Measurements from ENCODE around the gene KCNRG.
"Not testable (repeated sequence)": the region's sequence is repeated elsewhere in the genome, so short reads cannot be mapped to it uniquely, and the experiment has no call there.

The KCNRG gene

DNA sequence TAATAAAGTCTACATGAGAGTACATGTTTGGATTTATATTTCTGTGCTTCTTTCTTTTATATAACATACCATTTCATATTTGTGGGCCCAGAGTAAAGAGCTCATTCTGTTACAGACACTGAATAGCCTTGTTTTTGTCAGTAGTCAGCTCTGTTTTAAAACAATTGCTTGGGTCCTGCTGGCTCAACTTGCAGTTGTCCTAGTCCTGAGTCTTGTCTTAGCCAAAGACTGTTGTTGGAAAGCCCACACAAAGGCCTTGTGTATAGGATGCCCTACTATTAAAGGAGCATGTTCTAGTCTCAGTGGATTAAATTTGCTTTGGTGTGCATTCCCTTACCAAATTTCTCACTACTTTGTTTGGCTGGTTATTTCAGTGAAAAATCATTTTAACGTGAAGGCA lies 3.8 kb upstream of the KCNRG start:
- DNase-seq (ENCODE audit: low read depth): no peak

DNA sequence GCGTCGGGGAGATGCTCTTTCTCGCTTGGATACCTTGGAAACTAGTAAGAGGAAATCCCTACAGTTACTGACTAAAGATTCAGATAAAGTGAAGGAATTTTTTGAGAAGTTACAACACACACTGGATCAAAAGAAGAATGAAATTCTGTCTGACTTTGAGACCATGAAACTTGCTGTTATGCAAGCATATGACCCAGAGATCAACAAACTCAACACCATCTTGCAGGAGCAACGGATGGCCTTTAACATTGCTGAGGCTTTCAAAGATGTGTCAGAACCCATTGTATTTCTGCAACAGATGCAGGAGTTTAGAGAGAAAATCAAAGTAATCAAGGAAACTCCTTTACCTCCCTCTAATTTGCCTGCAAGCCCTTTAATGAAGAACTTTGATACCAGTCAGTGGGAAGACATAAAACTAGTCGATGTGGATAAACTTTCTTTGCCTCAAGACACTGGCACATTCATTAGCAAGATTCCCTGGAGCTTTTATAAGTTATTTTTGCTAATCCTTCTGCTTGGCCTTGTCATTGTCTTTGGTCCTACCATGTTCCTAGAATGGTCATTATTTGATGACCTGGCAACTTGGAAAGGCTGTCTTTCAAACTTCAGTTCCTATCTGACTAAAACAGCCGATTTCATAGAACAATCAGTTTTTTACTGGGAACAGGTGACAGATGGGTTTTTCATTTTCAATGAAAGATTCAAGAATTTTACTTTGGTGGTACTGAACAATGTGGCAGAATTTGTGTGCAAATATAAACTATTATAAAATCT lies 2.7 kb upstream of the KCNRG start:
- no peak for DNase-seq (ENCODE audit: low read depth)

DNA sequence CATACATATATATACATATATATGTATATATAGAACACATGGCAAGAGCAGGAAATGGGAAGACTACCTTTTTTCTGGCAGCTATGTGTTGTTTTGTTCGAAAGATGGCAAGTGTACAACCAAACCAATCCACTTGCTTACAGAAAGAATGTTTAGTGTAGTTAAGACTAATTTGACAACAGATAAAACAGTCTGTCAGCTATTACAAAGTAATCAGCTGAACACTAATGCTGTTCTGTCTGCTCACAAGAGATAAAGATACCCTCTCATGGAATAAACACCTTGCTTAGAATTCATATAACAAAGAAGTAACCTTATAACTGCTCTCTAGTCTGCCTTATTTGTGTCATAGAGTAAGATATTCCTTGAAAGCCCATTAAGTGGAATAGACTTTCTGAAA lies 858 bp upstream of the KCNRG start:
- no peak for DNase-seq (ENCODE audit: low read depth)

DNA sequence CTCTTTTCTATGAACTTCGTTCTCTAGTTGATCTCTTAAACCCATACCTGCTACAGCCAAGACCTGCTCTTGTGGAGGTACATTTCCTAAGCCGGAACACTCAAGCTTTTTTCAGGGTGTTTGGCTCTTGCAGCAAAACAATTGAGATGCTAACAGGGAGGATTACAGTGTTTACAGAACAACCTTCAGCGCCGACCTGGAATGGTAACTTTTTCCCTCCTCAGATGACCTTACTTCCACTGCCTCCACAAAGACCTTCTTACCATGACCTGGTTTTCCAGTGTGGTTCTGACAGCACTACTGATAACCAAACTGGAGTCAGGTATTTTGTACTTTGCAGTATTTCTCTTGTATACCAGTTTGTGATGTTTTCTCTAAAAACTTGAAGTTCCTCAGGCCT lies 506 bp downstream of the KCNRG start:
- DNase-seq (ENCODE audit: low read depth): no peak

DNA sequence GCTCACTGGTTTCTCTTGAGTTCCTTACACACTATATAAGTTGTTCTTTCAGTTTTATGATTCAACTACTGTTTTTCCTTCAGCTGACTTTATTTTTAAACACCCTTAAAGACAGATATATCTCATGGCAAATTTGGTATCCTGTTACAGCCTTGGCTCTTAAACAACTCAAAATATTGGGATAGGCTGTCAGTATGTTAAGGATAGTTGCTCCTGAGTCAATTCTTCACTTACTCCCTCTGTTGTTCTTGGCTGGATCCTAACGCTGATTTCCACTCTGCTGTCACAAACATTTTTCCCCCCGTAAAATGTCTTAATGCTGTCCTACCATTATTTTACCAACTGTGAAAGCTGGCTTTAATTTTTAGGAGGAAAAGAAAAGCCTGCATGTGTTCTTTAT lies 1.2 kb downstream of the KCNRG start:
- no peak for DNase-seq (ENCODE audit: low read depth)

DNA sequence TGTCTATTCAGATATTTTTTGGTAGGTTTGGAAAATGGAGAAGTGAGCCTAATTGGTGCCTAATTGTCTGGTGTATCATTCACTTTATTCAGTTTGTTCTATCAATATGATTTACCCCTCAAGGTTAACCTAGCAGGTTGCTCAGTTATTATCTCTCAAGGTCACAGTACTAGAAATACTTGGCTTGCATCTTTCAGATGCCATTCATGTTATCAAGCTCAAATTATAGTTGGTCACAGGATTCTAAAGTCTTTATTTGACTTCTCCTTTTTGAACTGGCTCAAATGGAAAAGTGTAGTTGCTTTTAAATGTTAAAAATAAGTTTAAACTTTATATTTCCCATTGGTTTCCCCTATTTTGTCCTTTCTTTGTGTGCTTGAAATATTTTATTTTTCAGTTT lies 2.6 kb downstream of the KCNRG start:
- DNase-seq (ENCODE audit: low read depth): no peak

DNA sequence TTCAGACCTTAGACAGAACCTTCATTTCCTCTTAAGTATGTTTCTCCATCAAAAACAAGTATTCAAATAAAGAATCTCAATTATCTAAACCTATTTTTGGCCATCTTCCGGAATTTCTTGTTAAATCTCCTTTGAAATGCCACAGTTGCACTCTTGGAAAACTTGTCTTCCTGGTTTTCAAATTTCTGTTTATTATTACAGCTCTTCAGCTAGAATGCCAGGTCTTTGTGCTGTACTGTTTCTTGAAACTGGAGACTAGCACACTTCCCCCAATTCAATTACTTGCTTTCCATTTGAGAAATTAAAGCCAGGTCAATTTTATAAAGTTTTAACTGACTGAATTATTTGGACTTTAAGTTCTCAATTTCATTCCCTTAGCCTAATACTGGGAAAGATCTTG lies 10.2 kb downstream of the KCNRG start:
- DNase-seq (ENCODE audit: low read depth): no peak

DNA sequence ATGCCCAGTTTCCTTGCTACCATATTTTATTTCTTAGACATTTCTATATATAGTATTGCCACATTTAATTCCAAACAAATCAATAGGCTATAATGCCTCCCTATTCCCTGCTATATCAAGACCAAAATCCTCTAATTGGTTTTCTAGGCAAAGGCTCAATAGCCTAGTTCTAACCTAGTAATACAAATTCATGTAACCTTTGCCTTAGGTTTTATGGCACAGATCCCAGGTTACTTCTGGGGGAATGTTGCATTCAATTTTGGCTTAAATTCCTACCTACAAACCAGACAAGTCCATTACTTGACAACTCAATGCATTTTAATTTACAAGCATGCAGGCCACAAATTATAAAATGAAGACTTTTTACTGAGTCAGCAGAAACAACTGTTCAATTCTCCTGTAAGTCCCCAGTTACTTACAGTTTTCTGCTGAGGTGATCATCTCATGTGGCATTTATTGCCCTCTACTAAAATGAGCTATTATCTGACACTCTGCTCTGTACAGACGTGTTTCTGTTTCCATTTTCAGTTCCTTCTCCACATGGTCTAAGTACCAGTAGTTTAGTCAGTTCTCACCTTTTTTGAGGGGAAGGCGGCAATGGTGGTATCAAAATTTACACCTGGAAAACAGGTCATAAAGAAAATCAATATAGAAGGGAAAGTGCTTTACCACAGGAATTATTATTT lies 11.7 kb downstream of the KCNRG start:
- DNase-seq (ENCODE audit: low read depth): no peak

DNA sequence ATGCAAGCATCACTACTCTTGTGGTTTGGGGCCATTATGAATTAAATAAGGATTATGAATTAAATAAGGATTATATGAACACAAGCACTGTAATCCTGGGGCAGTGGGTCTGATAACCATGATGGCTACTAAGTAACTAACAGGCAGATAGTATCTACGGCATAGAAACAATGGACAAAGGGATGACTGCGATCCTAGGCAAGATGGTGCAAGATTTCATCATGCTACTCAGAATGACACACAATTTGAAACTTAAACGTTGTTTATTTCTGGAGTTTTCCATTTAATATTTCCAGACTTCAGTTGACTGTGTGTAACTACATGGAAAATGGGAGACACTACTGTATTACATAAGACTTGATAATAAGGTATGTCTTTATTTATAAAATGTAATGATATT lies 15.1 kb downstream of the KCNRG start:
- no peak for DNase-seq (ENCODE audit: low read depth)

DNA sequence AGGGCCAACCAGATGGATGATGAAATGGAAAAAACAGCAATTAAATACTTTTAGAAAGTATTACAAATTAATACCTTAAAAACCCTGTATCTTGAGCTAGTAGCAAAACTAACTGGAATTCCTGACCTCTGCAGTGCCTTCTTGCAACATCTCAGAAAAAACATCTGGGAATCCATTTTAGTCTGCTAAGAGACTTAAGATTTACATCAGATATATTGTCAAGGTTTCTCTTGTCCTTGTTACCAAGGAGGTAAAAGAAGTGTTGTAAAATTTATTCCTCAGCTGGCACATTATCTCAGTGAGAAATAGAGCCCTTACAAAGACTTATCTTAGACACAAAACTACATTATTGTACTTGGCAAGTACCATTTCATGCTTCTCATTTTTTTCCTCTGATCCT lies 18.5 kb downstream of the KCNRG start:
- DNase-seq (ENCODE audit: low read depth): no peak

DNA sequence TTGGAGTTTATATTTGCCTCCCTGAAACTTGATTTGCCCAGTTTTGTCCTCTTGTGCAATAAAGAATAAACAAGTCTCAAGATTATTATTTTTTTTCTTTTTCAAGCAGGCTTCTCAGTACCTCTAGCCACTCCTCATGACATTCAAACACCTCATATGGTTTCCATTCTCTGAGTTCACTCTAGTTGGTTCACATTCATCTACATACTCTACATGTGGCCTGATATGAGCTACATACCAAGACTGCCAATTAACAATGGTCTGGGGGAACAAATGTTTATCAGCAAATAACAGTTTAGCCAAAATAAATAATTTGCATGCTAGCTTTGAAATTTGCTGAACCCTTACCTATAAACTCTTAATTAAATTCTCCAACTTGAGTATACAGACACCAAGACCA lies 22.5 kb downstream of the KCNRG start:
- no peak for DNase-seq (ENCODE audit: low read depth)

DNA sequence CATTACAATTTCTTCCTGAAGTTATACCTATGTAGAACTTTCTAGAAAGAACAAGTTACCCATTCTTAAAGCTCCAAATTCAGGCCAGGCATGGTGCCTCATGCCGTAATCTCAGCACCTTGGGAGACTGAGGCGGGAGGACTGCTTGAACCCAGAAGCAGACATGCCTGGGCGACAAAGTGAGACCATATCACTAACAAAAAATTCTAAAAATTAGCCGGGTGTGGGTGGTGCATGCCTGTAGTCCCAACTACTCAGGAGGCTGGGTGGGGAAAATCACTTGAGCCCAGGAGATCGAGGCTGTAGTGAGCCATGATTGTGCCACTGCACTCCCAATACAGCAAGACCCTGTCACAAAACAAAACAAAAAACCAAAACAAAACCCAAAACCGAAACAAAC lies 23.0 kb downstream of the KCNRG start:
- no peak for DNase-seq (ENCODE audit: low read depth)

DNA sequence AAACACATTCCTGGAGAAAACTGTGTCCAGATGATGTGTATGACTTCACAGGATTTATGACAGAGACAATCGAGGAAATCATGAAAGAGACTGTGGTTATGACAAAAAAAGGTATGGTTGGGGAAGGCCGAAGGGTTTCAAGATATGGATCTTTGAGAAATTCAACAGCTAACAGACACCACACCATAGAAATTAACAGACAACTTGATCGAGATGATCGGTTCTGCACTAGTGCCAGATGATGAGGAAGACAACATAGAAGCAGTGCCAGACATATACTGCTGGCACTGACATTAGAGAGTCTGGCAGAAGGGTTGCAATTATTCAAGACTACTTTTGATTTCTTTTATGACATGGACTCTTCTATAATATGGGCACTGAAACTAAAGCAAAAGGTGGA lies 37.2 kb downstream of the KCNRG start:
- no peak for DNase-seq (ENCODE audit: low read depth)

DNA sequence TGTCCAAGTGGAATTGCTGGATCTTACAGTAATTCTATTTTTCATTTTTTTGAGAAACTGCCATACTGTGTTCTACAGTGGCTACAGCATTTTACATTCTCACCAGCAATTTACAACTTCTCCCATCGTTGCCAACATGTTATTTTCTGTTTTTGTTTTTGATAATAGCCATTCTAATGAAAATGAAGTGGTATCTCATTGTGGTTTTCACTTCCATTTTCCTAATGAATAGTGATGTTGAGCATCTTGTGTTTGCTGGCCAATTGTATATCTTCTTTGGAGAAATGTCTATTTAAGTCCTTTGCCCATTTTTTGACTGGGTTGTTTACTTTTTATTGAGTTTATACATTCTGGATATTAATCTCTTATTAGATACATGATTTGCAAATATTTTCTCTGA lies 38.6 kb downstream of the KCNRG start:
- DNase-seq (ENCODE audit: low read depth): no peak

DNA sequence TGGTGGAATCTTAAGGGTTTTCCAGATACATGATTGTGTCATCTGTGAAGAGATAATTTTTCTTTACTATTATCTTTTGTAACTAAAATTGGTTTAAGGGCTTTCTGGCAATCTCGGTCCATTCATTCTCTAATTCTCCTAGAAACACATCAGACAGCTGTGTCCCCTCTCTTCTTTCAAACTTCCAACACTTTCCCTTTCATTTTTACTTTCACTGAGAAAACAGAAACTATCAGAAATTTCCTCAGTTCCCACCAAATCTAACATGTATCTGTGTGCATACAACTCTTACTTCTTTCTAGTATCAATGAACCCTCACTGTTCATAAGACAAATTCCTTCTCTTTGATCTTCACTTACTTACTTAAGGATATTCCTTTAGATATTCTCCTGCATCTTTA lies 40.2 kb downstream of the KCNRG start:
- no peak for DNase-seq (ENCODE audit: low read depth)

DNA sequence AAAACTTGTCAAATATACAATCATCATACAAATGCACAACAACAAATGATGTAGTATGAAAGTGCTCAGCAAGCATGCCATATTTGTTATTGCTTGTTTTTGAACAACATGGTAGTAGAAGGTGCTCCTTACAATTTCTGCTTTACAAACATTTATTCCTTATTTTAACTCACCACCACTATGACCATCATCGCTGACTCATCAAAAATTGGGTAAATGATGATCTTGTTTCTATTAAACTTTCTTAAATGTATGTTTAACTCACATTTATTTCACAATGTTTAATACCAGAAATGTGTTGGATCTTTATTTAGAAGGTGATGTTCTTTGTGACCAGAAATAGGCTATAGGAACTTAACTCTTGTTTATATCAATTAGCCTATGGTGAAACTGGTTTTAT lies 45.5 kb downstream of the KCNRG start:
- no peak for DNase-seq (ENCODE audit: low read depth)

DNA sequence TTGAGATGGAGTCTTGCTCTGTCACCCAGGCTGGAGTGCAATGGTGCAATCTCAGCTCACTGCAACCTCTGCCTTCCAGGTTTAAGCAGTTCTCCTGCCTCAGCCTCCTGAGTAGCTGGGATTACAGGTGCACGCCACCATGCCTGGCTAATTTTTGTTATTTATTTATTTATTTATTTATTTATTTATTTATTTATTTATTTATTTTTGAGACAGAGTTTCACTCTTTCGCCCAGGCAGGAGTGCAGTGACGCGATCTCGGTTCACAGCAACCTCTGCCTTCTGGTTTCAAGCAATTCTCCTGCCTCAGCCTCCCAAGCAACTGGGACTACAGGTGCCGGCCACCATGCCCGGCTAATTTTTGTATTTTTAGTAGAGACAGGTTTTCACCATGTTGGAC lies 47.1 kb downstream of the KCNRG start:
- DNase-seq (ENCODE audit: low read depth): not testable (repeated sequence)

DNA sequence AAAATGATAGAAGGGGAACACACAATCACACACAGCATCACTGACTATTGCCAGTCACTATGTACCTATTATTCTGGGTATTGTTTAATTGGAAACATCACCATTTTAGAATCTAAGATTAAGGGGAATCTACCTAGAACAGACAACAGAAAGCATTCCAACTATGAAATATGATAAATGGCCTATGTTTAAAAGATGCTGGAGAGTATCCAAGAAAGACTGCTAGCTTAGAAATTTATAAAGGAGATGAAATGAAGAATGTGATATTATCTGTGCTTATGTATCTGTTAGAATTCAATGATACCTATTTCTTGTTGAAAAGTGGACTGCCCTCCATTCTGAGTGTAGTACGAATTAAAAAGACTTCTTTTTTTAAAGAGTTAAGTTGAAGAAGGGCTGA lies 50.5 kb downstream of the KCNRG start:
- DNase-seq (ENCODE audit: low read depth): no peak

DNA sequence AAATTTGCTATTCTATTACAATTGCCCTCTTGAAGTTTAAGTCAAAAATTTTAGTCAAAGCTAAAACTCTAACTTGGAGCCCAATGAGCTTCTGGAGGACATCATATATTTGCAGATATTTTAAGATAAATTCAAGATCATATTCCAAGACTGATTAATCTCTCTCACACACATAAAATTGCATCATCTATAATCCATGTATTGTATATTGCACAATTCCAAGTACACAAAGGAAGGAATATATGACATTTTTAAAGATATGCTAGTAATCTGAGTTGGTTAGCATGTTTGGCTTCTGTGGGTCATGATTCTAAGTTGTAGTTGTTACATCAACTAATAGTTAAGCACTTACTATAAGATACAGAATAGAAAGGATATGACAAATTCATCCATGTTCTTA lies 53.3 kb downstream of the KCNRG start:
- DNase-seq (ENCODE audit: low read depth): no peak

DNA sequence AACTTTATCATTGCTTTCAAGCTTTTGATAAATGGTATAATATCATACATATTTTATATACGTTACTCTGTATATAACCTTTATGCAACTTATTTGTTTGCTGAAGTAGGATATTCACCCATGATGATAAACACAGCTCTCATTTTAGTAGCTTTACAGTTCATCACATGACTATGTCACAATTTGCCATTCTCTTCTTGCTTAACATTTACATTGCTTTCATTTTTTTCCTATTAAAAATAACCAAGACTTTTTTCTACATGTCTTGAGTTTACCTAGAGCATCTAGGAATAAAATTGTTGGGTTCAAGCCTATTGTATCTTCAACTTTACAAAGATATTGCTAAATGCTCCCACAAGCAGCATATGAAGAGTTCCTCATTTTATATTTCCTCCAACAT lies 54.0 kb downstream of the KCNRG start:
- DNase-seq (ENCODE audit: low read depth): no peak

DNA sequence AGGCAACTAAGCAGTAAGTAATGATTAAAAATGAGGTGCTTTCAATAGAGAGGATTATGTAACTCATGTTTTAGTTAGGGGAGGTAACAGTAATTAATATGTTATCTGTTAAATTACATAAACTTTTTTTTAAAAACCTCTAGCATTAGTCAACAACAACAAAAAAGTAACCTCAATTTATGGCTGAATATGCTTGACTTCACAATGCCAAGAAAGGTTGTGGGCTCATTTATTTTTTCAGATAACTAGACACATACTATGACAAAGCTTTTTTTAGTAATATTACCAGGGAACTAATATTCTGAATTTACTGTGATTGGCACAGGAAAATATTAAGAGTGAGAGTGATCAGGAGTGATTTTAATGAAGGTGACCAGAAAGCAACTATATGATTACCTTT lies 54.9 kb downstream of the KCNRG start:
- no peak for DNase-seq (ENCODE audit: low read depth)
